ENCODE results near the gene BIRC7.

Gene BIRC7

DNA sequence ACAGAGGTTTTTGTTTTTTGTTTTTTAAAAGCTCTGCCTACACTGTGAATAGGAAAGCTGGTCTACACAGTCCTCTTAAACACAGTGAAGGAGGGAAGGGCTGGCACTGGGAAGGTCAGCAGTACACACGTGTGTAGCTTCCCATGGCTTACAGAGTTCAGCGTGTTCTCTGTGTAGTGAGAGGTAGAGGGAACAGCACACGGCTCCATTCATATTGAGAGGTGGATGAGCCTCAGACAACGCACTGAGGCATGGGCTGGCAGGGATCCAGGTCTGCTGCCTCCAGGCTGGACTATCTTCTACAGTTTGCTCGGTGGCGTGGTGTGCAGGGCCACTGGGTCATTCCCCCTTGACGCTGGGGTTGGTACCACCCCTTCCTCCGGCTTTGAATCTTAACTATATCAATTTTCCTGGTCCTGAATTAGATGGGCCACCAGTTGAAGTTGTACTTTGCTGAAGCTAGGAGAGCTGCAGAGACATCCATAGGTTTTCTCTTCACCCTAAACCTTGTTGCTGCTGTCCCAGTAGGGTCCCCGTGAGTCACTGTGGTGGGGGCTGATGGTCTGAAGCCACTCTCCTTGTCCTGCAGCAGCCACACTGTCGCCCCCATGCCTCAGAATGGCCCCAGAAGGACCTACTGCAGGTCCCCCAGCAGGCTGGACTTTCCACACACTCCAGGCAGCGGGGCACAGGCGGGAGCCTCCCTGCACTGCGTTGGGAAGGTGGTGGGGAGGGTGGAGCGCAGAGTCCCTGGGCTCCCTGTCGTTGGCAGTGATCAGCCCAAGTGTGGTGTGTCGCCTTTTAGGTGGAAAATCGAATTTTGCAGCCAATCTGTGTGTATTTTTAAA is 38.9 kb downstream of the BIRC7 start:
- TF ChIP-seq FOXA1 (IDR thresholded peaks at IDR 0.05) (no peak), FOXK2 (IDR thresholded peaks at IDR 0.05) (no peak), SUZ12 (IDR thresholded peaks at IDR 0.05) (no peak), L3MBTL2 (conservative IDR thresholded peaks at IDR 0.05) (no peak), BHLHE40 (IDR thresholded peaks at IDR 0.05; ENCODE audit: borderline replicate concordance) (no peak), CTBP1 (IDR thresholded peaks at IDR 0.05; ENCODE audit: borderline replicate concordance) (no peak), ARNT (IDR thresholded peaks at IDR 0.05) (no peak)
- TF ChIP-seq, protein P1, sequence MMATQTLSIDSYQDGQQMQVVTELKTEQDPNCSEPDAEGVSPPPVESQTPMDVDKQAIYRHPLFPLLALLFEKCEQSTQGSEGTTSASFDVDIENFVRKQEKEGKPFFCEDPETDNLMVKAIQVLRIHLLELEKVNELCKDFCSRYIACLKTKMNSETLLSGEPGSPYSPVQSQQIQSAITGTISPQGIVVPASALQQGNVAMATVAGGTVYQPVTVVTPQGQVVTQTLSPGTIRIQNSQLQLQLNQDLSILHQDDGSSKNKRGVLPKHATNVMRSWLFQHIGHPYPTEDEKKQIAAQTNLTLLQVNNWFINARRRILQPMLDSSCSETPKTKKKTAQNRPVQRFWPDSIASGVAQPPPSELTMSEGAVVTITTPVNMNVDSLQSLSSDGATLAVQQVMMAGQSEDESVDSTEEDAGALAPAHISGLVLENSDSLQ (IDR thresholded peaks at IDR 0.05): no peak
- no peak for DNase-seq (ENCODE audit: extremely low spot score)
- ChIA-PET CTCF (no interaction called here), POLR2A (no interaction called here)

DNA sequence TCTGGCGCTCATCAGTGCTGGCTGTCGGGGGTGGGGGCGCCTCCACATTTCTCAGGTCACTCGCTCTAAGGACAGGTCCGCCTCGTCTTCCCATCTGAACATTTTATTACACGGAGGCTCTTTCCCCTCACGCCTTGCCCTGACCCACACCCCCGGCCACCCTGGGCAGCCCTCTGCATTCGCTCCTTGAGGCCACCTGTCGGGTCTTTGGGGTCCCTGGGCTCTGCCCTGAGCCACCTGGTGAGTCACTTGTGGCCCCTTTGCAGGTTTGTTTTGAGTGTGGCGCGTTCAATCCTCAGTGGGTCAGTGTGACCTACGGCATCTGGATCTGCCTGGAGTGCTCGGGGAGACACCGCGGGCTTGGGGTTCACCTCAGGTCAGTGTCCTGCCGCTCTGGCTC is 40.1 kb downstream of the BIRC7 start:
- ChIA-PET POLR2A (no interaction called here), CTCF (interaction anchor here (0.6 kb wide), 1 partner anchor 35 kb away, joined by 3 read pairs; no protein-coding TSS in a partner anchor)
- no peak for TF ChIP-seq ELF4 (IDR thresholded peaks at IDR 0.05)
- no peak for TF ChIP-seq TARDBP (IDR thresholded peaks at IDR 0.05)
- no peak for TF ChIP-seq CTBP1 (IDR thresholded peaks at IDR 0.05; ENCODE audit: borderline replicate concordance)
- TF ChIP-seq SP1 (IDR thresholded peaks at IDR 0.05): no peak
- no peak for TF ChIP-seq FOXM1 (IDR thresholded peaks at IDR 0.05; ENCODE audit: borderline replicate concordance)
- TF ChIP-seq ZNF384 (IDR thresholded peaks at IDR 0.05): no peak
- no peak for TF ChIP-seq ARNT (IDR thresholded peaks at IDR 0.05)
- TF ChIP-seq FOXA1 (IDR thresholded peaks at IDR 0.05): no peak
- TF ChIP-seq FOXK2 (IDR thresholded peaks at IDR 0.05): no peak
- no peak for TF ChIP-seq LEF1 (IDR thresholded peaks at IDR 0.05; ENCODE audit: borderline replicate concordance)
- TF ChIP-seq, protein P1 (IDR thresholded peaks at IDR 0.05): no peak
- no peak for TF ChIP-seq SUZ12 (IDR thresholded peaks at IDR 0.05)
- no peak for TF ChIP-seq L3MBTL2 (conservative IDR thresholded peaks at IDR 0.05)
- TF ChIP-seq HDGF (IDR thresholded peaks at IDR 0.05; ENCODE audit: borderline replicate concordance): no peak
- no peak for TF ChIP-seq NFRKB (IDR thresholded peaks at IDR 0.05)
- TF ChIP-seq BHLHE40 (IDR thresholded peaks at IDR 0.05; ENCODE audit: borderline replicate concordance): no peak

DNA sequence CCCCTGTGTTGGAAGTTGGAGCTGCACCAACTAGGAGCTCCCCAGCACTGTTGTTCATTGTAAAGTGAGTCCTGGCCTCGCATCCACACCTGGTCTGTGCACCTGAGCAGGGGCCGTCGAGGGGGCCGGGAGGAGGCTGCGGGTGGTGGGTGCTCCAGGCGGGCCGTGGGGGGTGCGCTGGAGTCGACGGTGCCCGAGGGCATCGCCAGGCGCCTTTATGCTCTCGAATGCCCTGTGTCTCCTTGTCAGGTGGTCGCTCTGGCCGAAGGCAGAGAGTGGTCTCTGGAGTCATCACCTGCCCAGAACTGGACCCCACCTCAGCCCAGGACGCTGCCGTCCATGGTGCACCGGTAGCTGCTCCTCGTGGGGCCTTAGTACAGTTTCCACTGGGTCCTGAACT is 41.3 kb downstream of the BIRC7 start:
- CTCF ChIA-PET: no interaction called here

More for the DNA sequence above, 40.1 kb downstream of the BIRC7 start:
- DNase-seq (ENCODE audit: extremely low spot score): no peak

DNA sequence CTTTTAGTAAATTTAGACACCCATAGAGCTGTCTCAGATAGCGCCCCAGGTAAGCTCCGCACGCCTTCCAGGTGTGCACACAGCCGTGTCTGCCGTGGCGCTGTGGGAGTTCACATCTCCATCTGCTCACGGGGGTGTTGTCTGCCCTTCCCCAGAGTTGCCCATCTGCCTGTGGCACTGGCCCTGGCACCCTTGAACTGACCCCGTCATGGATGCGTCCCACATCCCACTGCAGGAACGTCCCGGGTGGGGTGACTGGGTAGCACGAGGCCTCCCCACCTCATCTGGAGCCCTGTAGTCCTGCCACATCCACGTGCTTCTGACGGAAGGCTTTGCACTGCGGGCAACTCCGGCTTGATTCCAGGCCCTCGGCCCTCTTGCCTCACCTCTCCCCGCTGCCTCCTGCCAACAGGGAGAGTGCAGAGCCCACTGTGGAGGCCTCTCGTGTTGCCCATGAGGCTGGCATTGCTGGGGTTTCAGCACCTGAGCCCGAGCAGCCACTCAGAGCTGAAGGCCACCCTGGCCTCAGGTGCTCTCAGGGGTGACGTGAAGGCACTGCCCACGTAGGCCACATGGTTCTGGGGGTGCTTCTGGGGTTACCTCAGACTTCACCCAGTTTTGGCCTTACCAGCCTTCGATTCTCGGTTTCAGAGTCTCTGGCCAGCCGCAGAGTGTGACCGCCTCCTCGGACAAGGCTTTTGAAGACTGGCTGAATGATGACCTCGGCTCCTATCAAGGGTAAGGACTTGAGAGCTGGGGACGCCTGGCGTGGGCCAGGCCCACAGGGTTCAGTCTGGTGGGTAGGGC is 42.0 kb downstream of the BIRC7 start:
- no peak for DNase-seq (ENCODE audit: extremely low spot score)
- no peak for TF ChIP-seq NFRKB (IDR thresholded peaks at IDR 0.05)
- TF ChIP-seq ZNF384 (IDR thresholded peaks at IDR 0.05): no peak
- no peak for TF ChIP-seq HDGF (IDR thresholded peaks at IDR 0.05; ENCODE audit: borderline replicate concordance)
- no peak for TF ChIP-seq SP1 (IDR thresholded peaks at IDR 0.05)
- TF ChIP-seq FOXA1 (IDR thresholded peaks at IDR 0.05): no peak
- no peak for TF ChIP-seq LEF1 (IDR thresholded peaks at IDR 0.05; ENCODE audit: borderline replicate concordance)
- no peak for TF ChIP-seq ELF4 (IDR thresholded peaks at IDR 0.05)
- TF ChIP-seq SUZ12 (IDR thresholded peaks at IDR 0.05): no peak
- TF ChIP-seq FOXM1 (IDR thresholded peaks at IDR 0.05; ENCODE audit: borderline replicate concordance): no peak
- no peak for TF ChIP-seq FOXK2 (IDR thresholded peaks at IDR 0.05)
- TF ChIP-seq BHLHE40 (IDR thresholded peaks at IDR 0.05; ENCODE audit: borderline replicate concordance): no peak
- TF ChIP-seq TARDBP (IDR thresholded peaks at IDR 0.05): no peak
- no peak for TF ChIP-seq L3MBTL2 (conservative IDR thresholded peaks at IDR 0.05)
- TF ChIP-seq, protein P1 (IDR thresholded peaks at IDR 0.05): no peak
- no peak for TF ChIP-seq CTBP1 (IDR thresholded peaks at IDR 0.05; ENCODE audit: borderline replicate concordance)
- ChIA-PET CTCF (no interaction called here), POLR2A (no interaction called here)

More for the DNA sequence above, 41.3 kb downstream of the BIRC7 start:
- POLR2A ChIA-PET: no interaction called here
- no peak for DNase-seq (ENCODE audit: extremely low spot score)
- TF ChIP-seq CTBP1 (IDR thresholded peaks at IDR 0.05; ENCODE audit: borderline replicate concordance) (no peak), L3MBTL2 (conservative IDR thresholded peaks at IDR 0.05) (no peak), SUZ12 (IDR thresholded peaks at IDR 0.05) (no peak), SP1 (IDR thresholded peaks at IDR 0.05) (no peak)

DNA sequence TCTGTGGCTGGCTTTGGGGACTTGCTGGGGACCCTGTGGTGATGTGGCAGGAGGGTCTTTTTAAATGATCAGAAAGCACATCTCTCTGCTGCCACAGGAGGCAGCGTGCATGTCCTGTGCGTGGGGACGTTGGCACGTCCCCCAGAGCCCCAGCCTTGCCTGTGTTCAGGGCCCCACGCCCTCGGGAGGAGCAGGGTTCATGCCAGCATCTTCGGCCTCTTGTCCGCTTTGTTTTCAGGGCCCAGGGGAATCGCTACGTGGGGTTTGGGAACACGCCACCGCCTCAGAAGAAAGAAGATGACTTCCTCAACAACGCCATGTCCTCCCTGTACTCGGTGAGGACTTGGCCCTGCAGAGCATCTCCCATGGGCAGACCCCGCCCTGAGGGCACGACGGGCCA is 43.0 kb downstream of the BIRC7 start:
- TF ChIP-seq SUZ12 (IDR thresholded peaks at IDR 0.05) (no peak), TARDBP (IDR thresholded peaks at IDR 0.05) (no peak), LEF1 (IDR thresholded peaks at IDR 0.05; ENCODE audit: borderline replicate concordance) (no peak), SP1 (IDR thresholded peaks at IDR 0.05) (no peak), CTBP1 (IDR thresholded peaks at IDR 0.05; ENCODE audit: borderline replicate concordance) (no peak), HDGF (IDR thresholded peaks at IDR 0.05; ENCODE audit: borderline replicate concordance) (no peak), BHLHE40 (IDR thresholded peaks at IDR 0.05; ENCODE audit: borderline replicate concordance) (no peak), ZNF384 (IDR thresholded peaks at IDR 0.05) (no peak), ELF4 (IDR thresholded peaks at IDR 0.05) (no peak), FOXA1 (IDR thresholded peaks at IDR 0.05) (no peak), L3MBTL2 (conservative IDR thresholded peaks at IDR 0.05) (no peak), ARNT (IDR thresholded peaks at IDR 0.05) (no peak), FOXM1 (IDR thresholded peaks at IDR 0.05; ENCODE audit: borderline replicate concordance) (no peak), FOXK2 (IDR thresholded peaks at IDR 0.05) (no peak), NFRKB (IDR thresholded peaks at IDR 0.05) (no peak)
- TF ChIP-seq, protein P1 (IDR thresholded peaks at IDR 0.05): no peak
- ChIA-PET CTCF (no interaction called here), POLR2A (no interaction called here)
- no peak for DNase-seq (ENCODE audit: extremely low spot score)

Data from HEK293T (cell line).